ENCODE results near the gene TRIM32. TPM values are rescaled to one million over a fixed set of nuclear protein-coding genes. Genes with fewer than 3 reads are reported as not detected.

Gene TRIM32
- total RNA-seq, 2 experiments from 2014 or later, result 11.4 to 13.9 TPM

DNA sequence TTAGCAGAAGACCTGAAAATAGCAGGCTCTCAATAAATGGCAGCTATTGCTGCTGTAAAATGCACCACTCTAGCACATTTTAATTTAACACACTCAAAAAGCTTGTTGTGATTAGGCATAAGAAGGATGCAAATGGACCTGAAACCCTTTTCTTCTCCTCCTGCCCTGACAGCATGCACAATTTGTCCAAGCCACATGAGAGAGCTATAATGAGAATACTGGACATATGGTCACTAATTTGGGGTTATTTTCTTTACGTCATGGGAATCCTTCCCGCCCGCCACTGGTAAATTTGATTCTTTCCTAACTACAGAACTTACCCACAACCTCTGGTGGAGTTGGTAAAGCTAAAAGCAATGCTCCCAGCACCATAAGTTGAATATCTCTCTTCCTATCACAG lies 62.1 kb downstream of the TRIM32 start:
- CTCF ChIA-PET (ENCODE audit: unreplicated experiment), result no interaction called here
- no peak overlapping the region for H3K4me3 ChIP-seq (ENCODE audit: low read depth, low read length, poor library complexity, severe bottlenecking)
- no peak overlapping the region for H2AFZ ChIP-seq (ENCODE audit: low read length)
- H3K4me1 ChIP-seq (ENCODE audit: insufficient read depth, low read length, poor library complexity, severe bottlenecking), result no peaks in the 10 kb centered on the region
- BruUV-seq (replicated peaks), result no TSS peak
- DNase-seq (ENCODE audit: low spot score), result no peak
- no peaks in the 10 kb centered on the region for H3K79me2 ChIP-seq (ENCODE audit: insufficient read depth, low read depth, low read length)
- no peaks in the 10 kb centered on the region for H3K36me3 ChIP-seq (ENCODE audit: insufficient read depth, low read length)
- H3K9me2 ChIP-seq (ENCODE audit: insufficient read depth, low read length), result no peaks in the 10 kb centered on the region
- no peaks in the 10 kb centered on the region for H4K20me1 ChIP-seq (ENCODE audit: insufficient read depth, low read length)
- POLR2A ChIA-PET, result interaction anchor here (1.2 to 1.5 kb wide), 2 partner anchors 9 to 13 kb away, joined by 3 to 6 read pairs; no protein-coding TSS in a partner anchor
- H3K9me3 ChIP-seq (ENCODE audit: low read length), result no peaks in the 10 kb centered on the region
- no peak overlapping the region for H3K27ac ChIP-seq (ENCODE audit: low read depth, low read length, poor library complexity, severe bottlenecking)
- TF ChIP-seq EZH2phosphoT487 (IDR thresholded peaks at IDR 0.05; ENCODE audit: borderline replicate concordance, low read depth, low read length), result no peak
- TF ChIP-seq, protein P1, sequence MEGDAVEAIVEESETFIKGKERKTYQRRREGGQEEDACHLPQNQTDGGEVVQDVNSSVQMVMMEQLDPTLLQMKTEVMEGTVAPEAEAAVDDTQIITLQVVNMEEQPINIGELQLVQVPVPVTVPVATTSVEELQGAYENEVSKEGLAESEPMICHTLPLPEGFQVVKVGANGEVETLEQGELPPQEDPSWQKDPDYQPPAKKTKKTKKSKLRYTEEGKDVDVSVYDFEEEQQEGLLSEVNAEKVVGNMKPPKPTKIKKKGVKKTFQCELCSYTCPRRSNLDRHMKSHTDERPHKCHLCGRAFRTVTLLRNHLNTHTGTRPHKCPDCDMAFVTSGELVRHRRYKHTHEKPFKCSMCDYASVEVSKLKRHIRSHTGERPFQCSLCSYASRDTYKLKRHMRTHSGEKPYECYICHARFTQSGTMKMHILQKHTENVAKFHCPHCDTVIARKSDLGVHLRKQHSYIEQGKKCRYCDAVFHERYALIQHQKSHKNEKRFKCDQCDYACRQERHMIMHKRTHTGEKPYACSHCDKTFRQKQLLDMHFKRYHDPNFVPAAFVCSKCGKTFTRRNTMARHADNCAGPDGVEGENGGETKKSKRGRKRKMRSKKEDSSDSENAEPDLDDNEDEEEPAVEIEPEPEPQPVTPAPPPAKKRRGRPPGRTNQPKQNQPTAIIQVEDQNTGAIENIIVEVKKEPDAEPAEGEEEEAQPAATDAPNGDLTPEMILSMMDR (conservative IDR thresholded peaks at IDR 0.05; ENCODE audit: low read length), result no peak
- intact Hi-C loops (cut with micrococcal nuclease; ENCODE audit: unreplicated experiment), result no loop called here
- H3K4me2 ChIP-seq (ENCODE audit: low read length), result no peak overlapping the region

DNA sequence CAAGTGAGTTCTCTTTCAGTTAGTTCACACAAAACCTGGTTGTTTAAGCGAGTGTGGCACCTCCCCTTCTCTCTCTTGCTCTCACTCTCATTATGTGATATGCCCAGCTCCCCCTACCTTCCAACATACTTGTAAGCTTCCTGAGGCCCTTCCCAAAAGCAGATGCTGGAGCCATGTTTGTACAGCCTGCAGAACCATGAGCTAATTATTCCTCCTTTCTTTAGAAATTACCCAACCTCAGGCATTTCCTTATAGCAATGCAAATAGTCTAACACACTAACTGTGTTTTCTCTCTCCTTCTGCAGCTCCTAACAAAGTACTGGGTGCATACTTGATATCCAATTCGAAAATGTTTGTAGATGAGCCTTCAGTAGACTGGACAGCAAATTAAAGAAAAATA lies 62.7 kb downstream of the TRIM32 start:
- Histone ChIP-seq H3K9me3 (ENCODE audit: low read length) (no peaks in the 10 kb centered on the region), H3K4me1 (ENCODE audit: insufficient read depth, low read length, poor library complexity, severe bottlenecking) (no peaks in the 10 kb centered on the region), H3K4me3 (ENCODE audit: low read depth, low read length, poor library complexity, severe bottlenecking) (no peak overlapping the region), H3K27ac (ENCODE audit: low read depth, low read length, poor library complexity, severe bottlenecking) (no peak overlapping the region), H3K9me2 (ENCODE audit: insufficient read depth, low read length) (no peaks in the 10 kb centered on the region), H2AFZ (ENCODE audit: low read length) (no peak overlapping the region), H3K36me3 (ENCODE audit: insufficient read depth, low read length) (no peaks in the 10 kb centered on the region), H4K20me1 (ENCODE audit: insufficient read depth, low read length) (no peaks in the 10 kb centered on the region), H3K4me2 (ENCODE audit: low read length) (no peak overlapping the region), H3K79me2 (ENCODE audit: insufficient read depth, low read depth, low read length) (no peaks in the 10 kb centered on the region)
- ChIA-PET POLR2A (interaction anchor here (1.2 to 1.5 kb wide), 2 partner anchors 9 to 12 kb away, joined by 3 to 6 read pairs; no protein-coding TSS in a partner anchor), CTCF (ENCODE audit: unreplicated experiment) (no interaction called here)
- DNase-seq (ENCODE audit: low spot score), result no peak
- intact Hi-C loops (cut with micrococcal nuclease; ENCODE audit: unreplicated experiment), result no loop called here
- TF ChIP-seq EZH2phosphoT487 (IDR thresholded peaks at IDR 0.05; ENCODE audit: borderline replicate concordance, low read depth, low read length), result no peak
- no TSS peak for BruUV-seq (replicated peaks)

DNA sequence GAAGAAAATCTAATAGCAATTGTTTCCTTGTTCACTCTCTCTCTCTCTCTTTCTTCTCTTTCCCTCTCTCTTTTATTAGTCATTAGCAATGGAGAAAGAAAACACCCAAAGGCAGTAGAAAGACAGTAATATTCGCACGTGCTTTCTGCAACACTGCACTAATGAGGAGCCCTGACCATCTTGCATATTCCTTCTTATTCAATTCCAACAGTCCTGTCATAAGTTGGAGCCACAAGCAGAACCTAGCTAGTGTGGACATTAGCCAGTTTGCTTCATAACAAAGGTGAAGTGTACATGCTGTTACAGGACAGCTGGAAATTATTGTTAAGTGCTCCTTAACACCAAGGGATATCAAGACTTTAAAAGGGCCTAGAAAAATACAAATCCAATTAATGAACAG lies 63.4 kb downstream of the TRIM32 start:
- no TSS peak for BruUV-seq (replicated peaks)
- TF ChIP-seq, protein P1 (conservative IDR thresholded peaks at IDR 0.05; ENCODE audit: low read length), result no peak
- TF ChIP-seq EZH2phosphoT487 (IDR thresholded peaks at IDR 0.05; ENCODE audit: borderline replicate concordance, low read depth, low read length), result no peak
- ChIA-PET CTCF (ENCODE audit: unreplicated experiment) (no interaction called here), POLR2A (interaction anchor here (1.5 kb wide), 1 partner anchor 12 kb away, joined by 6 read pairs; no protein-coding TSS in a partner anchor)
- no peaks in the 10 kb centered on the region for H3K4me1 ChIP-seq (ENCODE audit: insufficient read depth, low read length, poor library complexity, severe bottlenecking)
- no peak overlapping the region for H3K27ac ChIP-seq (ENCODE audit: low read depth, low read length, poor library complexity, severe bottlenecking)
- no peak for DNase-seq (ENCODE audit: low spot score)
- no peak overlapping the region for H2AFZ ChIP-seq (ENCODE audit: low read length)
- intact Hi-C loops (cut with micrococcal nuclease; ENCODE audit: unreplicated experiment), result no loop called here
- H3K79me2 ChIP-seq (ENCODE audit: insufficient read depth, low read depth, low read length), result no peaks in the 10 kb centered on the region
- no peaks in the 10 kb centered on the region for H3K36me3 ChIP-seq (ENCODE audit: insufficient read depth, low read length)
- H3K4me3 ChIP-seq (ENCODE audit: low read depth, low read length, poor library complexity, severe bottlenecking), result no peak overlapping the region
- H3K9me2 ChIP-seq (ENCODE audit: insufficient read depth, low read length), result no peaks in the 10 kb centered on the region
- no peak overlapping the region for H3K4me2 ChIP-seq (ENCODE audit: low read length)
- no peaks in the 10 kb centered on the region for H3K9me3 ChIP-seq (ENCODE audit: low read length)
- no peaks in the 10 kb centered on the region for H4K20me1 ChIP-seq (ENCODE audit: insufficient read depth, low read length)
